Esophagus muscularis mucosa (tissue), 4 donors: ENCODE data around the gene IFNL4. TPM values are rescaled to one million over a fixed set of nuclear protein-coding genes. Genes with fewer than 3 reads are reported as not detected.
"Not testable (repeated sequence)": the region's sequence is repeated elsewhere in the genome, so short reads cannot be mapped to it uniquely, and the experiment has no call there.

Experiments used
- DNase-seq: peaks from one replicate; pipeline ENCODE4 v3.0.0-alpha.2; 2017; ENCODE audit errors: extremely low spot score
- H3K27ac ChIP-seq, 4 donors: fragments of 200-600 bp; sonication (generic); replicated peaks in 1 of 4; 1 replicate in 3 of 4; 2 replicates in 1 of 4; pipeline ENCODE4 v1.5.1; 2016 to 2019; ENCODE audit warnings: mild to moderate bottlenecking in 1 of 4
- H3K27me3 ChIP-seq, 4 donors: fragments of 200-600 bp; sonication (generic); one replicate each; pipeline versions ENCODE4 v1.5.1 to v1.6.0; 2016 to 2019
- H3K36me3 ChIP-seq, 4 donors: fragments of 200-600 bp; sonication (generic); one replicate each; pipeline ENCODE4 v1.5.1; 2016 to 2019
- H3K4me1 ChIP-seq, 4 donors: fragments of 200-600 bp; sonication (generic); one replicate each; pipeline ENCODE4 v1.5.1; 2016 to 2019
- H3K4me3 ChIP-seq, 4 donors: fragments of 200-600 bp; sonication (generic); 1 replicate in 2 of 4; 2 replicates in 2 of 4; pipeline ENCODE4 v1.5.1; 2016 to 2019; ENCODE audit warnings: mild to moderate bottlenecking in 4 of 4, moderate library complexity in 1 of 4
- H3K9me3 ChIP-seq, 4 donors: fragments of 200-600 bp; sonication (generic); 1 replicate in 3 of 4; 2 replicates in 1 of 4; pipeline ENCODE4 v1.5.1; 2016 to 2019
- CTCF ChIP-seq, 3 experiments: fragments of 200-600 bp in 2 of 3; fragments of 450-650 bp in 1 of 3; sonication (generic) in 2 of 3; IDR thresholded peaks; one replicate each; pipeline ENCODE4 v1.5.1; 2017 to 2019; ENCODE audit warnings: antibody characterized with exemption in 3 of 3, mild to moderate bottlenecking in 2 of 3, moderate library complexity in 1 of 3
- EP300 ChIP-seq: sonication (generic); formaldehyde crosslinking; IDR thresholded peaks from one replicate; pipeline ENCODE4 v1.6.1; 2017; ENCODE audit warnings: antibody characterized with exemption
- POLR2A ChIP-seq: fragments of 450-650 bp; IDR thresholded peaks from one replicate; pipeline ENCODE4 v1.6.1; 2017; ENCODE audit warnings: antibody characterized with exemption, moderate library complexity, mild to moderate bottlenecking, low read depth
- POLR2AphosphoS5 ChIP-seq, 2 donors: sonication (generic); formaldehyde crosslinking; IDR thresholded peaks; one replicate each; pipeline ENCODE4 v1.6.1; 2017; ENCODE audit warnings: antibody characterized with exemption in 2 of 2
- WGBS: methylation state at CpG from one replicate; pipeline ENCODE4 v1.1.5; 2018; 5-methylcytosine and 5-hydroxymethylcytosine counted together
- intact Hi-C: fragments of 100-400 bp; cut with DNase I; formaldehyde crosslinking; loops from one replicate; pipeline ENCODE4 v1.15.1; 2023
- total RNA-seq, 4 donors: library from RNA; depleted of rRNA; stranded (reverse); fragments of >200 nt; gene quantifications; one replicate each; pipeline versions ENCODE4 v1.1.0 to v1.2.1, GENCODE V29; 2016

IFNL4 gene
- total RNA-seq, 4 donors from 2014 or later: not detected

GRCh38 chr19:39223703-39224279, 24.9 kb downstream of the IFNL4 start:
- Histone ChIP-seq H3K27ac (no peak overlapping the region), H3K9me3 (no peaks in the 10 kb centered on the region), H3K4me3 (no peak overlapping the region), H3K4me1 (no peaks in the 10 kb centered on the region), H3K27me3 (peaks cover 0 to 77% (median 0%) of the 10 kb centered on the region in 4 donors), H3K36me3 (no peaks in the 10 kb centered on the region)
- intact Hi-C loops: no loop called here
- DNase-seq: no peak
- no peak for TF ChIP-seq EP300
- TF ChIP-seq POLR2A: no peak
- no peak for TF ChIP-seq POLR2AphosphoS5 (IDR thresholded peaks at IDR 0.05)
- TF ChIP-seq CTCF (IDR thresholded peaks at IDR 0.05): no peak
- WGBS: 21% methylated on average over 4 of the region's 4 CpGs

DNA sequence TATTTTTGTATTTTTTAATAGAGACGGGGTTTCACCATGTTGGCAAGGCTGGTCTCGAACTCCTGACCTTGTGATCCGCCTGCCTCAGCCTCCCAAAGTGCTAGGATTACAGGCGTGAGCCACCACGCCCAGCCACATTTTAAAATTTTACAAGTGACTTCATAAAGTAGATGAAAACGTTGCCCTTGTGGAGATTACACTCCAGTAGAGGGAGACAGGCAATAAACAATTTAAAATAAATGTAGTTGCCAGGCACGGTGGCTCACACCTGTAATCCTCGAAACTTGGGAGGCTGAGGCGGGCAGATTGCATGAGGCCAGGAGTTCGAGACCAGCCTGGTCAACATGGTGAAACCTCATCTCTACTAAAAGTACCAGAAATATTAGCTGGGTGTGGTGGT, 29.5 kb downstream of the IFNL4 start:
- H3K27ac ChIP-seq, H3K36me3 ChIP-seq, intact Hi-C loops, H3K4me1 ChIP-seq, DNase-seq, H3K4me3 ChIP-seq: not testable (repeated sequence)
- peaks cover 0 to 17% (median 11%) of the 10 kb centered on the region in 4 donors for H3K9me3 ChIP-seq
- peaks cover 0 to 86% (median 0%) of the 10 kb centered on the region in 4 donors for H3K27me3 ChIP-seq
- 75% methylated on average over 10 of the region's 10 CpGs for WGBS

- no peaks in the 10 kb centered on the region for H3K36me3 ChIP-seq
- peaks cover 0 to 17% (median 11%) of the 10 kb centered on the region in 4 donors for H3K9me3 ChIP-seq
- H3K27ac ChIP-seq: no peak overlapping the region
- H3K4me3 ChIP-seq: no peak overlapping the region
- peaks cover 0 to 86% (median 0%) of the 10 kb centered on the region in 4 donors for H3K27me3 ChIP-seq
- intact Hi-C loops: no loop called here
- no peak for DNase-seq
- H3K4me1 ChIP-seq: no peaks in the 10 kb centered on the region
- TF ChIP-seq CTCF (IDR thresholded peaks at IDR 0.05) (no peak), POLR2AphosphoS5 (IDR thresholded peaks at IDR 0.05) (no peak), EP300 (no peak), POLR2A (no peak)
- 85% methylated on average over 15 of the region's 15 CpGs for WGBS
Measured at GRCh38 chr19:39218230-39219007, 30.2 kb downstream of the IFNL4 start.

DNA sequence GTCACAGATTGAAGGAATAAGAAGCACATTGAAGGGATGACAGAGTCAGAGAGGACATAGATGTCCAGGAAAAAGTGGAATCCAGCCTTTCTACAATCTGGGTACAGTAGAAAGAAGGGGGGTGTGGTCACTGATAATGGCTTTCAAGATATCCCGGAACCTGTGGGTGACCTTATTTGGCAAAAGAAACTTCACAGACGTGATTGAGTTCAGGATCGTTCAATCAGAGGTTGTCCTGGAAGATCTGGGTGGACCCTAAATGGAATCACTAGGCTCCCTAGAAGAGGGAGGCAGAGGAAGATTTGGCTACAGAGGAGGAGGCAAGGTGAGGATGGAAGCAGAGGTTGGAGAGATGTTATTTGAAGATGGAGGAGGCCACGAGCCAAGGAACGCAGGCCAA, 31.6 kb downstream of the IFNL4 start:
- TF ChIP-seq POLR2A (no peak), EP300 (no peak), CTCF (IDR thresholded peaks at IDR 0.05) (no peak), POLR2AphosphoS5 (IDR thresholded peaks at IDR 0.05) (no peak)
- Histone ChIP-seq H3K27me3 (peaks cover 0 to 81% (median 0%) of the 10 kb centered on the region in 4 donors), H3K36me3 (no peaks in the 10 kb centered on the region), H3K27ac (no peak overlapping the region), H3K4me3 (no peak overlapping the region), H3K9me3 (peaks cover 0 to 17% (median 11%) of the 10 kb centered on the region in 4 donors), H3K4me1 (no peaks in the 10 kb centered on the region)
- WGBS: 87% methylated on average over 5 of the region's 5 CpGs
- intact Hi-C loops: no loop called here
- DNase-seq: no peak

DNA sequence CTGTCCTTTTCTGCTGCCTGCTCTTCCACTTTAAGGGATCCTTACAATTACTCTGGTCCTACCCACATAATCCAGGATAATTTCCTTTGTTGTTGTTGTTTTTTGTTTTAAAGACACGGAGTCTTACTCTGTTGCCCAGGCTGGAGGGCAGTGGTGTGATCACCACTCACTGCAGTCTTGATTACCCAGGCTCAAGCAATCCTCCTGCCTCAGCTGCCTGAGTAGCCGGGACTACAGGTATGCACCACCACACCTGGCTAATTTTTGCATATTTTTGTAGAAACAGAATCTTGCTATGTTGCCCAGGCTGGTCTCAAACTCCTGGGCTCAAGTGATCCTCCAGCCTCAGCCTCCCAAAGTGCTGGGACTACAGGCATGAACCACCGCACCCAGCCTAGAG, 33.3 kb downstream of the IFNL4 start:
- H3K4me3 ChIP-seq, intact Hi-C loops, H3K27ac ChIP-seq, H3K4me1 ChIP-seq, DNase-seq, H3K36me3 ChIP-seq: not testable (repeated sequence)
- WGBS: 88% methylated on average over 2 of the region's 3 CpGs
- peaks cover 0 to 72% (median 0%) of the 10 kb centered on the region in 4 donors for H3K27me3 ChIP-seq
- H3K9me3 ChIP-seq: peaks cover 0 to 17% (median 11%) of the 10 kb centered on the region in 4 donors
